Heart left ventricle (tissue), 13 donors: ENCODE measurements around the gene OPCML.

ENCODE experiments used
- POLR2A ChIP-seq, 2 donors: fragments of 450-650 bp; IDR thresholded peaks; one replicate each; pipeline ENCODE4 v1.6.1; 2017; ENCODE audit warnings: antibody characterized with exemption in 2 of 2, mild to moderate bottlenecking in 2 of 2, moderate library complexity in 2 of 2
- TF ChIP-seq, protein P1 (sequence below), 12 donors: fragments of 200-600 bp; sonication (generic) in 4 of 12; IDR thresholded peaks; one replicate each; pipeline versions ENCODE4 v1.5.0 to v1.8.0; 2018 to 2022; ENCODE audit warnings: antibody characterized with exemption in 12 of 12, mild to moderate bottlenecking in 5 of 12
- donor health status: ischemic (EF 13 %, LVEDD 7.1; RV severe dilation, severe dysfunction).
- donor health status: DM: no; HTN: yes; CAD: no.
- donor health status: DM: no; HTN: no; CAD: no.
- donor health status: ischemic (EF 25% LVEDD 6.9; RV normal size, moderate dysfunction).
- donor health status: ischemic (EF 25% LVEDD 5.7; RV mildly dilated, moderate dysfunction).
- donor health status: ischemic (EF 35%, LVEDD 5.7; RV mildly dilated, moderate dysfunction).
- donor health status: nonischemic (EF 11% LVEDD 7.7; RV severe dilation, severe dysfunction).
- donor health status: DM: yes; HTN: yes; CAD: no.
- donor health status: PGD.
- donor health status: ischemic (EF 29% LVEDD 5.4; RV normal size, mild dysfunction).
- donor health status: nonischemic (EF 23%, LVEDD 6.1; RV moderate dilation, normal function).

DNA sequence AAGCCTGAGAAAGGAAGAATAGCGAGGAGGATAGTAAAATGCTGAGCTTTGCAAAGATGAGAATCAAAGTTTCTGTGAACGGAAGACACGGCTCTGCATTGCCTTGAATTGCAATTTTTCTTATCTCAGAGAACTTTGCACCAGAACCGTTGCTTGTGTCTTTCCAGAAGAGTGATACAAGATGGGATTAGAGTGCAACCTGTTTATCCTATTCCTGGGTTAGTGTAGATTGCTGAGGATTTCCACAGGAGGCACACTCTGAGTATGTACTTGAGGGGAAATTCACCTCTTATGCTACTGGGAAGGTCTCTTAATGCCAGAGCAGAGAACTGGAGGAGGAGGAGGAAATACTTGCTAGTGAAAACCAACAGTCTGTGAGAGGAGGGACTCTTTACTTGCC is 377.5 kb downstream of the OPCML start:
- no peak for TF ChIP-seq POLR2A (IDR thresholded peaks at IDR 0.05)
- TF ChIP-seq, protein P1, sequence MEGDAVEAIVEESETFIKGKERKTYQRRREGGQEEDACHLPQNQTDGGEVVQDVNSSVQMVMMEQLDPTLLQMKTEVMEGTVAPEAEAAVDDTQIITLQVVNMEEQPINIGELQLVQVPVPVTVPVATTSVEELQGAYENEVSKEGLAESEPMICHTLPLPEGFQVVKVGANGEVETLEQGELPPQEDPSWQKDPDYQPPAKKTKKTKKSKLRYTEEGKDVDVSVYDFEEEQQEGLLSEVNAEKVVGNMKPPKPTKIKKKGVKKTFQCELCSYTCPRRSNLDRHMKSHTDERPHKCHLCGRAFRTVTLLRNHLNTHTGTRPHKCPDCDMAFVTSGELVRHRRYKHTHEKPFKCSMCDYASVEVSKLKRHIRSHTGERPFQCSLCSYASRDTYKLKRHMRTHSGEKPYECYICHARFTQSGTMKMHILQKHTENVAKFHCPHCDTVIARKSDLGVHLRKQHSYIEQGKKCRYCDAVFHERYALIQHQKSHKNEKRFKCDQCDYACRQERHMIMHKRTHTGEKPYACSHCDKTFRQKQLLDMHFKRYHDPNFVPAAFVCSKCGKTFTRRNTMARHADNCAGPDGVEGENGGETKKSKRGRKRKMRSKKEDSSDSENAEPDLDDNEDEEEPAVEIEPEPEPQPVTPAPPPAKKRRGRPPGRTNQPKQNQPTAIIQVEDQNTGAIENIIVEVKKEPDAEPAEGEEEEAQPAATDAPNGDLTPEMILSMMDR (IDR thresholded peaks at IDR 0.05): no peak
